Spleen (tissue), 13 donors: ENCODE data around the gene DNAH14. TPM values are rescaled to one million over a fixed set of nuclear protein-coding genes. Genes with fewer than 3 reads are reported as not detected.
A peak's percentile ranks its signal among the peaks of the same experiment; 100 is the strongest.
"Not testable (repeated sequence)": the region's sequence is repeated elsewhere in the genome, so short reads cannot be mapped to it uniquely, and the experiment has no call there.

ENCODE experiments used
- DNase-seq: peaks from one replicate; pipeline ENCODE4 v3.0.0-alpha.2; 2020
- H3K27ac ChIP-seq, 8 donors: fragments of 200-600 bp; sonication (generic) in 7 of 8; 1 replicate in 4 of 8; 2 replicates in 4 of 8; pipeline versions ENCODE4 v1.5.0 to v1.8.0; 2016 to 2021; ENCODE audit warnings: inconsistent platforms in 4 of 8, mild to moderate bottlenecking in 4 of 8, moderate library complexity in 1 of 8
- H3K27me3 ChIP-seq, 7 donors: fragments of 200-600 bp; sonication (generic) in 6 of 7; replicated peaks in 1 of 7; 1 replicate in 4 of 7; 2 replicates in 3 of 7; pipeline versions ENCODE4 v1.5.0 to v1.8.0; 2016 to 2021; ENCODE audit warnings: inconsistent platforms in 3 of 7, mild to moderate bottlenecking in 1 of 7
- H3K36me3 ChIP-seq, 6 donors: fragments of 200-600 bp; sonication (generic) in 5 of 6; 1 replicate in 4 of 6; 2 replicates in 2 of 6; pipeline versions ENCODE4 v1.5.0 to v1.8.0; 2016 to 2021; ENCODE audit warnings: inconsistent platforms in 2 of 6
- H3K4me1 ChIP-seq, 6 donors: fragments of 200-600 bp; sonication (generic) in 5 of 6; 1 replicate in 3 of 6; 2 replicates in 3 of 6; pipeline versions ENCODE4 v1.5.0 to v1.8.0; 2016 to 2021; ENCODE audit warnings: inconsistent platforms in 3 of 6
- H3K4me3 ChIP-seq, 8 donors: fragments of 200-600 bp; sonication (generic) in 7 of 8; 1 replicate in 4 of 8; 2 replicates in 4 of 8; pipeline versions ENCODE4 v1.5.0 to v1.8.0; 2016 to 2021; ENCODE audit warnings: inconsistent platforms in 4 of 8, mild to moderate bottlenecking in 4 of 8, moderate library complexity in 2 of 8
- H3K9me3 ChIP-seq, 8 donors: fragments of 200-600 bp; sonication (generic) in 7 of 8; 1 replicate in 4 of 8; 2 replicates in 4 of 8; pipeline versions ENCODE4 v1.5.0 to v1.8.0; 2016 to 2021; ENCODE audit warnings: inconsistent platforms in 4 of 8
- POLR2A ChIP-seq, 3 donors: fragments of 450-650 bp; IDR thresholded peaks; one replicate each; pipeline ENCODE4 v1.5.1; 2017; ENCODE audit warnings: antibody characterized with exemption in 3 of 3, mild to moderate bottlenecking in 1 of 3
- POLR2AphosphoS5 ChIP-seq, 3 donors: sonication (generic); formaldehyde crosslinking; IDR thresholded peaks; one replicate each; pipeline ENCODE4 v1.5.1; 2017; ENCODE audit warnings: antibody characterized with exemption in 3 of 3
- WGBS, 5 donors: extraction: QIAGEN DNeasy Blood & Tissue Kit in 3 of 5; methylation state at CpG; one replicate each; pipeline versions ENCODE4 v1.1.5 to v1.1.7; 2013 to 2018; 5-methylcytosine and 5-hydroxymethylcytosine counted together
- intact Hi-C: fragments of 100-400 bp; cut with DNase I; formaldehyde crosslinking; loops from one replicate; pipeline ENCODE4 v1.15.0; 2023; ENCODE audit warnings: low total_unique reads
- long read RNA-seq, 2 donors: transcript quantifications; one replicate each; lab custom pipeline, GENCODE V29; 2026
- polyA plus RNA-seq, 3 donors: library from polyadenylated mRNA; stranded (reverse); fragments of 200-250 nt; gene quantifications; one replicate each; pipeline ENCODE4 v1.2.1, GENCODE V29; 2013
- total RNA-seq, 7 donors: library from RNA; depleted of rRNA in 3 of 7; stranded (reverse); fragments of >200 nt in 3 of 7; fragmentation: NEBNext Ultra II Directional in 4 of 7; extraction: Animal tissue kit (Norgen Biotek cat#: 25700) in 4 of 7; gene quantifications; one replicate each; pipeline versions ENCODE4 v1.1.0 to v1.2.1, GENCODE V29; 2016 to 2021
- TF ChIP-seq, protein P1 (sequence below), 11 experiments: fragments of 200-600 bp in 7 of 11; fragments of 450-650 bp in 4 of 11; sonication (generic) in 4 of 11; IDR thresholded peaks in 8 of 11; conservative IDR thresholded peaks in 3 of 11; 1 replicate in 7 of 11; 2 replicates in 4 of 11; pipeline versions ENCODE4 v1.4.0 to v1.8.0; 2016 to 2021; ENCODE audit warnings: antibody characterized with exemption in 11 of 11, inconsistent platforms in 4 of 11, mild to moderate bottlenecking in 1 of 11
- donor health status: healthy with polysubstance abuse.
- donor health status: DM: no; HTN: no; CAD: no; lungs with moderate emphysema.
- donor health status: DM: no; HTN: no; CAD: no.
- donor health status: Bipolar disorder and iron deficiency.
- donor health status: healthy.
- donor health status: DM: no; HTN: no; CAD: no.
- donor health status: DM: yes; HTN: yes; CAD: no.

The DNAH14 gene
- total RNA-seq (1 to 10 TPM; 1.9 to 6.4 (median 5.3) TPM), polyA plus RNA-seq (1 to 10 TPM in 1 of 3 donors, under 1 TPM in 2; 0.70 to 1.3 (median 0.88) TPM)
- long read RNA-seq, donor 1 = 0 reads
- long read RNA-seq, donor 2 = 0 reads

DNA sequence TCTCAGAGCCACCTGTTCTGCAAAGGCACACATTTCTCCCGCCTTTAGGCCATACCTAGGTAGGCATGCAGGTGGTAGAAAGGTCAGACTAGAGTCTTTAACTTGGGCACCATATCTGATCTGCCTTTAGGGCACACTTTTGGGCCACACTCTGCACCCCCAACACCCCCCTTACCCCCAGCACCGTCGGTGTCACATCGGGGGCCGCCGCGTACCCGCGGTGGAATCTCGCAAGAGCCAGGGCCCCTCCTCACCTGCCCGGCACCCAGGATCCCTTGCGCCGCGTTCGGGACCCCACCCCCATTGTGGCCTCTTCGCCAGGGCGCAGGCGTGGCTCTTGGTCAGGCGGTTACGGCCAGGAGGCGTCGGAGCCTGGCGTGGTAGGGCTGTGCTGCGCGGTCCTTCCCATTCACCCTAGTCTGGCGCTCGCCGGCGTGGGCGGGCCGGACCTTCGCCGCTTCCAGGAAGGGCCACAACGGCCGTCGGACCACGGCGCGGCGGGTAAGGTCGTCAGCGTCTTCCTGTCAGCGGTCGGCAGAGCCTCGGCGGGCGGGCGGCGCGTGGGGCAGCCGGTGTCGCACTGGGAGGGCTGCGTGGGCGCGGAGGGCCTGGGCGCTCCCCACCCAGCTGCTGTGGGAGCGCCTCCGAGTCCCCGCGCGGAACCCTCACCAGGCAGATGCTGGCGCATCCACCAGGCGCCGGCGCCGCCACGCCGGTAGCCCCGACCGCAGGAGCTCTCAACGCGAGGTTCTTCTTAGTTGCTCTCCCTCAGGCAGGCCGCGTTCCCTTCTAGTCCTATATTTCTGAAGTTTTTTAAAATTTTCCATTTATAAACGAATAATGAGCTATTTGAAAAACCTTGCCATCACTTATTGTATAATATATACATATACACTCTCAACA, at the start of gene DNAH14:
Gene DNAH14 (plus strand): TSS at position 341 of the 903 bp plus-strand sequence. CDS start 23,028 bp downstream, outside the sequence.
- Histone ChIP-seq H3K9me3 (peaks cover 0 to 34% (median 30%) of the 10 kb centered on the region in 8 donors), H3K36me3 (no peaks in the 10 kb centered on the region), H3K4me3 (peak within 1 kb of the TSS; percentile 29 to 66 (median 38)), H3K27me3 (peaks cover 0 to 24% (median 8%) of the 10 kb centered on the region in 7 donors), H3K4me1 (peaks cover 0 to 13% (median 3%) of the 10 kb centered on the region in 6 donors), H3K27ac (peak within 1 kb of the TSS in 6 of 8 donors; percentile 39 to 76 (median 66))
- TF ChIP-seq POLR2A (IDR thresholded peaks at IDR 0.05) (peak in 1 of 3 donors; percentile 25), POLR2AphosphoS5 (IDR thresholded peaks at IDR 0.05) (peak; percentile 62 to 88 (median 86))
- TF ChIP-seq, protein P1, sequence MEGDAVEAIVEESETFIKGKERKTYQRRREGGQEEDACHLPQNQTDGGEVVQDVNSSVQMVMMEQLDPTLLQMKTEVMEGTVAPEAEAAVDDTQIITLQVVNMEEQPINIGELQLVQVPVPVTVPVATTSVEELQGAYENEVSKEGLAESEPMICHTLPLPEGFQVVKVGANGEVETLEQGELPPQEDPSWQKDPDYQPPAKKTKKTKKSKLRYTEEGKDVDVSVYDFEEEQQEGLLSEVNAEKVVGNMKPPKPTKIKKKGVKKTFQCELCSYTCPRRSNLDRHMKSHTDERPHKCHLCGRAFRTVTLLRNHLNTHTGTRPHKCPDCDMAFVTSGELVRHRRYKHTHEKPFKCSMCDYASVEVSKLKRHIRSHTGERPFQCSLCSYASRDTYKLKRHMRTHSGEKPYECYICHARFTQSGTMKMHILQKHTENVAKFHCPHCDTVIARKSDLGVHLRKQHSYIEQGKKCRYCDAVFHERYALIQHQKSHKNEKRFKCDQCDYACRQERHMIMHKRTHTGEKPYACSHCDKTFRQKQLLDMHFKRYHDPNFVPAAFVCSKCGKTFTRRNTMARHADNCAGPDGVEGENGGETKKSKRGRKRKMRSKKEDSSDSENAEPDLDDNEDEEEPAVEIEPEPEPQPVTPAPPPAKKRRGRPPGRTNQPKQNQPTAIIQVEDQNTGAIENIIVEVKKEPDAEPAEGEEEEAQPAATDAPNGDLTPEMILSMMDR (IDR thresholded peaks at IDR 0.05 in 8 of 11, conservative IDR thresholded peaks at IDR 0.05 in 3 of 11) = no peak
- intact Hi-C loops = no loop called here
- DNase-seq = peak; percentile 89
- 2 to 5% (median 3%) methylated on average over 43 to 75 of the region's 75 CpGs for WGBS, 5 donors

DNA sequence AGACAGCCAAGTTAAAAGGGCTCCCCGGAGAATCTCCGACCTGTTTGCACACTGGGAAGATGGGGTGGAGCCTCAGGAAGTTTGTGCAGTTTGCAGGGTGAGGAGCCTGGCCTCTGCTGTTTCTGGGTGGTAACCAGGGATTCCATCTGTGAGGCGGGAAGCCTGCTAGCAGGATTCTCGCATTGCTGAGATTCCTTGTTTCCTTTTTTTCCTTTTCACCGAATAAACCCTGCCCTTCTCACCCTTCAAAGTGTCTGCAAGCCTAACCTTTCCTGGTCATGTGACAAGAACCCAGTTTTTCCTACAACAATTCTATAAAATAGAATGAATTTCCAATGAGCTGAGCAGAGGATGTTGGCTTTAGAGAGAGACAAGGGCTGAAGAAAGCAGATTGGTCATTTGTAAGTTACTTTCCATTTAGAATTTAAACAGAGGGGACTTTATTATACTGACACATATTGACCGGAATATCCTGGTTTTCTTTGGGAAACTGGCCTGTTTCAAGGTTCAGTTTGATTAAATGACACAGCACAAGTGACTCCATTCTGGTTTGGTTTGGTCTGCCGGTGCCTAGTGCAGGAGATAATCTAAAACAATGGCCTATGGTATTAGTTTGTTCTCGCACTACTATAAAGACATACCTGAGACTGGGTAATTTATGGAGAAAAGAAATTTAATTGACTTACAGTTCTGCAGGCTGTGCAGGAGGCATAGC, 48.7 kb upstream of the DNAH14 start:
- H3K27ac ChIP-seq = no peak overlapping the region
- peaks cover 0 to 13% (median 8%) of the 10 kb centered on the region in 8 donors for H3K9me3 ChIP-seq
- peaks cover 0 to 31% (median 0%) of the 10 kb centered on the region in 7 donors for H3K27me3 ChIP-seq
- no peak for DNase-seq
- 68 to 84% (median 82%) methylated on average over 8 of the region's 8 CpGs for WGBS, 5 donors
- intact Hi-C loops = no loop called here
- H3K36me3 ChIP-seq = no peaks in the 10 kb centered on the region
- no peaks in the 10 kb centered on the region for H3K4me1 ChIP-seq
- no peak overlapping the region for H3K4me3 ChIP-seq
- no peak for TF ChIP-seq POLR2AphosphoS5 (IDR thresholded peaks at IDR 0.05)
- TF ChIP-seq, protein P1 (IDR thresholded peaks at IDR 0.05 in 8 of 11, conservative IDR thresholded peaks at IDR 0.05 in 3 of 11) = no peak
- TF ChIP-seq POLR2A (IDR thresholded peaks at IDR 0.05) = no peak

DNA sequence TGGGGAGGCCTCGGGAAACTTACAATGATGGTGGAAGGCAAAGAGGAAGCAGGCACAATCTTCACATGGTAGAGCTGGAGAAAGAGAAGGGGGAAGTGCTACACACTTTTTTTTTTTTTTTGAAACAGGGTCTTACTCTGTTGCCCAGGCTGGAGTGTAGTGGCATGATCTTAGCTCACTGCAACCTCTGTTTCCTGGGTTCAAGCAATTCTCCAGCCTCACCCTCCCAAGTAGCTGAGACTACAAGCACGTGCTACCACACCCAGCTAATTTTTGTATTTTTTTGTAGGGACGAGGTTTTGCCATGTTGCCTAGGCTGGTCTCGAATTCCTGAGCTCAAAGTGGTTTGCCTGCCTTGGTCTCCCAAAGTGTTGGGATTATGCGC, 48.2 kb upstream of the DNAH14 start:
- H3K4me1 ChIP-seq, H3K36me3 ChIP-seq, H3K4me3 ChIP-seq, intact Hi-C loops, H3K27ac ChIP-seq, DNase-seq: not testable (repeated sequence)
- Histone ChIP-seq H3K27me3 (peaks cover 0 to 26% (median 0%) of the 10 kb centered on the region in 7 donors), H3K9me3 (peaks cover 0 to 17% (median 9%) of the 10 kb centered on the region in 8 donors)
- WGBS, 5 donors = 72 to 88% (median 75%) methylated on average over 5 of the region's 5 CpGs

DNA sequence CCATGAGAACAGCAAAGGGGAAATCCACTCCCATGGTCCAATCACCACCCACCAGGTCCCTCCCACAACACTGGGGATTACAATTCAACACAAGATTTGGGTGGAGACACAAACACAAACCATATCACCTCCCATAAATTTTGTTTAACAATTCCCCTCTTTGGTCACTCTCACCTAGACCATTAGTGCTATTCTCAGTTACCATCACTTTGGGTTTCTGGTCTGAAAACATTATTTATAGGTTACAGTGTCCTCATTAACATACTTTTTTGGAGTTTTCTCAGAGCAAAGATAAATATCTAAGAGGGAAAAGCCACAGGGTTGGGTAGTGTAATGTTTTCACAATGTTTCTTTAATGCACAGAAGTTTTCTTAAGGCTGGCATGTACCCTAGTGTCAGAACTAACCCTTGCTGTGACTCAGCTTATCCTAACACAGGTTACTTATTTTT, 47.7 kb upstream of the DNAH14 start:
- intact Hi-C loops = no loop called here

More for the DNA sequence above, 47.7 kb upstream of the DNAH14 start:
- Histone ChIP-seq H3K4me1 (no peaks in the 10 kb centered on the region), H3K36me3 (no peaks in the 10 kb centered on the region), H3K27me3 (peaks cover 0 to 21% (median 0%) of the 10 kb centered on the region in 7 donors), H3K4me3 (no peak overlapping the region), H3K27ac (no peak overlapping the region), H3K9me3 (peaks cover 0 to 21% (median 9%) of the 10 kb centered on the region in 8 donors)
- no peak for DNase-seq
- TF ChIP-seq POLR2A (IDR thresholded peaks at IDR 0.05) (no peak), POLR2AphosphoS5 (IDR thresholded peaks at IDR 0.05) (no peak)
- TF ChIP-seq, protein P1 (IDR thresholded peaks at IDR 0.05 in 8 of 11, conservative IDR thresholded peaks at IDR 0.05 in 3 of 11) = no peak
